Ishikawa (cell line): ENCODE results near the gene LEMD2.

Experiments
- CREB1 ChIP-seq: IDR thresholded peaks from 2 replicates; pipeline ENCODE4 v1.6.1; 2012; ENCODE audit warnings: low read depth
- EP300 ChIP-seq: IDR thresholded peaks from 2 replicates; pipeline ENCODE4 v1.6.1; 2012; ENCODE audit warnings: borderline replicate concordance
- MAX ChIP-seq: IDR thresholded peaks from 2 replicates; pipeline ENCODE4 v1.6.1; 2012
- NFIC ChIP-seq: IDR thresholded peaks from 2 replicates; pipeline ENCODE4 v1.6.1; 2012
- TAF1 ChIP-seq: IDR thresholded peaks from 2 replicates; pipeline ENCODE4 v1.6.1; 2012; ENCODE audit warnings: low read depth, mild to moderate bottlenecking
- TCF12 ChIP-seq: IDR thresholded peaks from 2 replicates; pipeline ENCODE4 v1.6.1; 2012; ENCODE audit warnings: low read depth
- YY1 ChIP-seq: IDR thresholded peaks from 2 replicates; pipeline ENCODE4 v1.6.1; 2012; ENCODE audit warnings: low read depth

GRCh38 chr6:33758815-33759216, 30.1 kb downstream of the LEMD2 start:
- TF ChIP-seq EP300 (no peak), TAF1 (no peak), MAX (no peak), TCF12 (no peak), NFIC (no peak), CREB1 (no peak), YY1 (no peak)
